ENCODE results near the gene INPP5D.
"Not testable (repeated sequence)": the region's sequence is repeated elsewhere in the genome, so short reads cannot be mapped to it uniquely, and the experiment has no call there.

INPP5D gene

GRCh38 chr2:233186851-233187250 is 126.7 kb downstream of the INPP5D start:
- POLR2A ChIA-PET (ENCODE audit: low non-redundant PET): no interaction called here
- no peak for DNase-seq (ENCODE audit: low spot score)
- TF ChIP-seq, protein P1, sequence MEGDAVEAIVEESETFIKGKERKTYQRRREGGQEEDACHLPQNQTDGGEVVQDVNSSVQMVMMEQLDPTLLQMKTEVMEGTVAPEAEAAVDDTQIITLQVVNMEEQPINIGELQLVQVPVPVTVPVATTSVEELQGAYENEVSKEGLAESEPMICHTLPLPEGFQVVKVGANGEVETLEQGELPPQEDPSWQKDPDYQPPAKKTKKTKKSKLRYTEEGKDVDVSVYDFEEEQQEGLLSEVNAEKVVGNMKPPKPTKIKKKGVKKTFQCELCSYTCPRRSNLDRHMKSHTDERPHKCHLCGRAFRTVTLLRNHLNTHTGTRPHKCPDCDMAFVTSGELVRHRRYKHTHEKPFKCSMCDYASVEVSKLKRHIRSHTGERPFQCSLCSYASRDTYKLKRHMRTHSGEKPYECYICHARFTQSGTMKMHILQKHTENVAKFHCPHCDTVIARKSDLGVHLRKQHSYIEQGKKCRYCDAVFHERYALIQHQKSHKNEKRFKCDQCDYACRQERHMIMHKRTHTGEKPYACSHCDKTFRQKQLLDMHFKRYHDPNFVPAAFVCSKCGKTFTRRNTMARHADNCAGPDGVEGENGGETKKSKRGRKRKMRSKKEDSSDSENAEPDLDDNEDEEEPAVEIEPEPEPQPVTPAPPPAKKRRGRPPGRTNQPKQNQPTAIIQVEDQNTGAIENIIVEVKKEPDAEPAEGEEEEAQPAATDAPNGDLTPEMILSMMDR (conservative IDR thresholded peaks at IDR 0.05; ENCODE audit: low read depth): no peak
- CTCF ChIA-PET: interaction anchor here (1.2 kb wide), 1 partner anchor 65 kb away, joined by 4 read pairs; the partner anchor contains the start of gene ATG16L1
- H3K27ac ChIP-seq: peak overlapping the region; percentile 43

DNA sequence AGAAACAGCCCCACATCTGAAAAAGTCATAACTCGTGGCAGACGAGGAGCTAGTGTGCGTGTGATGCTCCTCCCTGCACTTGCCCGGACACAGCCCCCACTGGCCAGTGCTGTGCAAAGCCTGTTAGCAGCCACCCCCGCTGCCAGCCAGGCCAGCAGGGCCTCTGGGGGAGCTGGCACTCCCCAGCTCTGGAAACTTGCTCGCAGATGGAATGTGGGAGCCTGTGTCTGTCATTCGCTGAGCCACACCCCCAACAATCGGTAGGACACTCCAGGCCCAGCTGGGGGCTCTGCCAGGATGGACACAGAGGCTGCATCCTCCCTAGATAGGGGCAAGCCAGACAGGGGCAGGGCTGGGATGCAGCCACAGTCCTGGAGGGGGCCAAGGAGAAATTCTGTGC is 128.9 kb downstream of the INPP5D start:
- ChIA-PET CTCF (interaction anchor here (0.6 kb wide), 1 partner anchor 20 kb away, joined by 3 read pairs; no protein-coding TSS in a partner anchor), POLR2A (ENCODE audit: low non-redundant PET) (no interaction called here)
- H3K27ac ChIP-seq: peak overlapping the region; percentile 53
- no peak for DNase-seq (ENCODE audit: low spot score)
- TF ChIP-seq, protein P1 (conservative IDR thresholded peaks at IDR 0.05; ENCODE audit: low read depth): no peak

DNA sequence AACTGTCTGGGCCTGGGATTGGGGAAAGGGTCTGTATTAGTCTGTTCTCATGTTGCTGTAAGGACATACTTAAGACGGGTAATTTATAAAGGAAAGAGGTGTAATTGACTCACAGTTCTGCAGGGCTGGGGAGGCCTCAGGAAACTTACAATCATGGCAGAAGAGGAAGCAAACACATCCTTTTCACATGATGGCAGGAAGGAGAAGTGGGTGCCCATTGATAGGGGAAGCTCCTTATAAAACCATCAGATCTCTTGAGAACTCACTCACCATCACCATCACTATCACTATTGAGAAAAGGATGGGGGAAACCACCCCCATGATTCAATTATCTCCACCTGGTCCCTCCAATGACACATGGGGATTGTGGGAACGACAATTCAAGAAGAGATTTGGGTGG is 130.9 kb downstream of the INPP5D start:
- POLR2A ChIA-PET (ENCODE audit: low non-redundant PET); H3K27ac ChIP-seq; CTCF ChIA-PET; DNase-seq (ENCODE audit: low spot score): not testable (repeated sequence)

DNA sequence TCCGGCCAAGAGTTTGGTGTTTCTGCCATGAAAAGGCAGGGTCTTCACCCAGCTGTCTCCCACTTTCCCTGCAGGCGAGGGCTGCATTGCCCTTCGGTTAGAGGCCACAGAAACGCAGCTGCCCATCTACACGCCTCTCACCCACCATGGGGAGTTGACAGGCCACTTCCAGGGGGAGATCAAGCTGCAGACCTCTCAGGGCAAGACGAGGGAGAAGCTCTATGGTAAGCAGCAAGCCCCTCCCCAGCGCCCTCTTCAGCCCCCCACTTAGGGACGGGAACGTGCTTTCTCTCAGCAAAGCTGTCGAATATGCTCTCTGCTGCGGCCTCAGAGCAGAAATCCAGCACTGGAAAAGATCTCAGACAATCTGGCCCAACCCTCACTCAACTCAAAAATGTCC is 133.6 kb downstream of the INPP5D start:
- ChIA-PET POLR2A (ENCODE audit: low non-redundant PET) (no interaction called here), CTCF (no interaction called here)
- TF ChIP-seq, protein P1 (conservative IDR thresholded peaks at IDR 0.05; ENCODE audit: low read depth): no peak
- DNase-seq (ENCODE audit: low spot score): no peak
- no peak overlapping the region for H3K27ac ChIP-seq

- DNase-seq (ENCODE audit: low spot score): no peak
- H3K27ac ChIP-seq: no peak overlapping the region
- POLR2A ChIA-PET (ENCODE audit: low non-redundant PET): no interaction called here
- TF ChIP-seq, protein P1 (conservative IDR thresholded peaks at IDR 0.05; ENCODE audit: low read depth): no peak
- CTCF ChIA-PET: no interaction called here
Measured at GRCh38 chr2:233195027-233195426, 134.9 kb downstream of the INPP5D start.

- DNase-seq (ENCODE audit: low spot score): no peak
- H3K27ac ChIP-seq: no peak overlapping the region
- TF ChIP-seq, protein P1 (conservative IDR thresholded peaks at IDR 0.05; ENCODE audit: low read depth): no peak
- ChIA-PET POLR2A (ENCODE audit: low non-redundant PET) (no interaction called here), CTCF (interaction anchor here (0.6 kb wide), 1 partner anchor 564 kb away, joined by 3 read pairs; no protein-coding TSS in a partner anchor)
Measured at GRCh38 chr2:233197022-233197421, 136.9 kb downstream of the INPP5D start.

GRCh38 chr2:233198026-233198425 is 137.9 kb downstream of the INPP5D start:
- CTCF ChIA-PET: no interaction called here
- TF ChIP-seq, protein P1 (conservative IDR thresholded peaks at IDR 0.05; ENCODE audit: low read depth): no peak
- DNase-seq (ENCODE audit: low spot score): no peak
- POLR2A ChIA-PET (ENCODE audit: low non-redundant PET): no interaction called here
- no peak overlapping the region for H3K27ac ChIP-seq
